Fibroblast of mammary gland (primary cell): Measurements from ENCODE around the gene ALG12.

Source experiments
- DNase-seq: peaks from one replicate; pipeline ENCODE4 v3.0.0-alpha.2; 2010; ENCODE audit warnings: low read depth
- H3K4me3 ChIP-seq: 2 replicates; pipeline ENCODE4 v1.5.1; 2011; ENCODE audit warnings: low read depth, mild to moderate bottlenecking, low read length, moderate library complexity; ENCODE audit not compliant: control insufficient read depth
- TF ChIP-seq, protein P1 (sequence below): conservative IDR thresholded peaks from 2 replicates; pipeline ENCODE4 v1.5.1; 2011; ENCODE audit warnings: low read depth, low read length, inconsistent platforms; ENCODE audit not compliant: control insufficient read depth, insufficient read depth

Gene ALG12

GRCh38 chr22:49862496-49862776 is 55.8 kb downstream of the ALG12 start:
- TF ChIP-seq, protein P1, sequence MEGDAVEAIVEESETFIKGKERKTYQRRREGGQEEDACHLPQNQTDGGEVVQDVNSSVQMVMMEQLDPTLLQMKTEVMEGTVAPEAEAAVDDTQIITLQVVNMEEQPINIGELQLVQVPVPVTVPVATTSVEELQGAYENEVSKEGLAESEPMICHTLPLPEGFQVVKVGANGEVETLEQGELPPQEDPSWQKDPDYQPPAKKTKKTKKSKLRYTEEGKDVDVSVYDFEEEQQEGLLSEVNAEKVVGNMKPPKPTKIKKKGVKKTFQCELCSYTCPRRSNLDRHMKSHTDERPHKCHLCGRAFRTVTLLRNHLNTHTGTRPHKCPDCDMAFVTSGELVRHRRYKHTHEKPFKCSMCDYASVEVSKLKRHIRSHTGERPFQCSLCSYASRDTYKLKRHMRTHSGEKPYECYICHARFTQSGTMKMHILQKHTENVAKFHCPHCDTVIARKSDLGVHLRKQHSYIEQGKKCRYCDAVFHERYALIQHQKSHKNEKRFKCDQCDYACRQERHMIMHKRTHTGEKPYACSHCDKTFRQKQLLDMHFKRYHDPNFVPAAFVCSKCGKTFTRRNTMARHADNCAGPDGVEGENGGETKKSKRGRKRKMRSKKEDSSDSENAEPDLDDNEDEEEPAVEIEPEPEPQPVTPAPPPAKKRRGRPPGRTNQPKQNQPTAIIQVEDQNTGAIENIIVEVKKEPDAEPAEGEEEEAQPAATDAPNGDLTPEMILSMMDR = no peak
- H3K4me3 ChIP-seq = no peak overlapping the region
- DNase-seq = no peak

DNA sequence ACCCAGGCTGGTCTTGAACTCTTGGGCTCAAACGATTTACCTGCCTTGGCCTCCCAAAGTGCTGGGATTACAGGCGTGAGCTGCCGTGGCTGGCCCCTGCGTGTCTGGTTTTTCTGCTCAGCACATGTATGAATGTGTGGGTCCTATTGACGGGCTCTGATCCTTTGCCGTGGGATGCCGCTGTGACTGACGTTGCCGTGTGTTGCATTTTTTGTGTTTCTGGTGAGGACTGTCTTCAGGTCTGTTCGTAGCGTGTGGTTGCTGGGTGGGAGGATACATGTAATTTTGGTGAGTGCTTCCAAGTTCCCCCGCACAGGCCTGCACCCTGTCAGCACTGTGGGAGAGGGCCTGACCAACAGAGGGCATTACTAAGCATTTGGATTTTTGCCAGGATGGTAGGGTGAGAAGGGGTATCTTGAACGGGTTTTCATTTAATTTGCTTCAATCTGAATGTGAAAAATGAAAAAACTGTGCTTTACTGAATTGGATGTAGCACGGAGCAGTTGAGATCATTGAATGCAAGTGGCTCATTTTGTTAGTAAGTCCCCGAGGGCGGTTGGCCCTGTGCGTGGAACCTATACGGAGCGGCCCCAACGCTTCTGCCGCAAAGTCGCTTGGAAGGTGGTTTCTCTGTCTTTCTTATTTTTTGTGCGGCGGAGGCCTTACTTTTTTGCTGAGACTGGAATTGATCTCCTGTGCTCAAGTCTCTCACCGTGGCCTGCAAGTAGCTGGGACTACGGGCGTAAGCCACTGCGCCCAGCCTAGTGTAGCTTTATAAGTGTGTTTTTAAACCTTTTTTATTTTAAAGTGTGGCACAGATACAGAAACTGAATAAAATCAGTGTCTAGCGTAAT is 56.4 kb downstream of the ALG12 start:
- DNase-seq = peak; percentile 58
- no peak overlapping the region for H3K4me3 ChIP-seq
- TF ChIP-seq, protein P1 = no peak

DNA sequence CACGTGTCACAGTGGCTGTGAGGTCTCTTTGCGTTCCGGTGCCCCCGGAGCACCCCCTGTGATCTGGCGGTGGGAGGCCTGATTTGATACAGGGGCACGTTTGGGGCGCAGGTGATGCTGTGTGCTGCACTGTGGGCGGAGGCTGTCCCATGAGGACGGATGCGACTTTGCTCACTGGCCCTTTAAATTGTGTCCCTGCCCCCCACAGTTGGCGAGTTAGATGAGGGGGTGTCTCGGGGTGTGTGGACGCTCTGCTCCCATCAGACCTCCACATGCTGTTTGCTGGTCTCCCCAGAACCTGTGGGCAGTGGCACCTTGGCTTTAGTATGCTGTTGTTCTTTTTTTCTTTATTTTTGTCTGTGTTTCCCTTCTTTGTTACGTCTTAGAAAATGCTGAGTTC is 59.4 kb downstream of the ALG12 start:
- no peak overlapping the region for H3K4me3 ChIP-seq
- no peak for DNase-seq
- TF ChIP-seq, protein P1 = no peak

DNA sequence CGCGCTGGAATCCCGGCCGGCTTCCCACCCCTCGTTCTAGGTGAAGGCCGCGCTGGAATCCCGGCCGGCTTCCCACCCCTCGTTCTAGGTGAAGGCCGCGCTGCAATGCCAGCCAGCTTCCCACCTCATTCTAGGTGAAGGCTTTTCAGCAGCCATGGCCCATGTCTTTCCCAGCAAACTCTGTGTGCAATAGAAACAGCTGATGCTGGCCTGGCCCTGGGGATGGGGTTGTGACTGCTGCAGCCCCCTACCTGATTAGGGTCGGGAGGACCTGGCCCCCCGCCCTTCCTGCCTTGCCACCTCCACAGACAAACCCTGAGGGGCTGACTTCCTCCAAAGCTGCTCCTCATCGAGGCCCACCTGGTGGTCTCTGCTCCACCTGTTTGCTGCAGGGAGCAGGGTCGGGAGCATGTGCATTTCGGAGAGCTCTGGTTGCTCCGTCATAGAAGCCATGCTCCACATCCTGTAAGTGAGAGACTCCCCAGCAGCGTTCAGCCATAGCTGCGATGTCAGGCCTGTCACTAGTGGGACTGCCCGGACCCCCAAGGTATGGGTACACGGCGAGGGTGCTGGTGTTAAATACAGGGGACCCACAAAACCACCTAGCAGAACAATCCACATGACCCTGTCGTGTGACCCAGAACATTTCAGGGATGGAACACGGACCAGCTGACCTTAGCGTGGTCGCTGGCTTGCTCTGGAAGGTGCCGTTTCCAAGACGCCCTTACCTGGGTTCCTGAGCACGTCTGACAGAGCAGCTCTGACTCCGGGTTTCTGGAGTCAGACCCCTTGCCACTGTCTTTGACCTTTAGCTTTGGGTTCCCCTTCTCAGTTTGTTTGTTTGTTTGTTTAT is 61.2 kb downstream of the ALG12 start:
- no peak overlapping the region for H3K4me3 ChIP-seq
- TF ChIP-seq, protein P1 = no peak
- no peak for DNase-seq

- no peak for DNase-seq
- H3K4me3 ChIP-seq = no peak overlapping the region
- TF ChIP-seq, protein P1 = no peak
Observed at GRCh38 chr22:49856343-49856742, 61.9 kb downstream of the ALG12 start.

DNA sequence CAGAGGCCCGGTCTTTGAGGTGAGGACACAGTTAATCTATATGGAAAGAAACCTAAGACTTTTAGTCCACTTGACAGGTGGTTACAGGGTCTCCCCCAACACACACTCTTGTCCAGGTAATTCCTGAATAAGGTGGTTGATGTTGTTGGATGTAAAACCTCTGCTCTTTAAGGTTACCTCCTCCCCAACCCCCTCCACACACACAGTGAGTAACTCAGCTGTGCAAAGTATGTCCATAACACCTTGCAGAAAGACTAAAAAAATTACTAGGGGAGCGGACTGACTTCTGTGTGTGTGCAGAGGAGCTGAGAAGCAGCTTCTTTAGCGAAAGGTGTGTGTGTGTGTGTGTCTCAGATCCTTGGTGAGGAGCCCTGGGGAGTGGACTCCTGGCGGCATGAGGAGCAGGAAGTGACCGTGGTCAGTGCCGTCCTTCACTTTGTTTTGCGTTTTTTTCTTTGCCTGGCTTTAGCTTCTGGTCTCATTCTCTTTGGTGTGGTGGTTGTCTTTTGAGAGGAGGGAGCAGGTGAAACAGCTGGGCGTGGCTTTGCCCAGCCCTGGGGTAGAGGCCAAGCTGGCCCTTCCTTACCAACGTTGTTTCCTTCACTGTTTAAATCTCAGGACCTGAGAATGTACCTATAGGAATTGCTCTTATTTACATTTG is 62.9 kb downstream of the ALG12 start:
- H3K4me3 ChIP-seq = peak overlapping the region; percentile 68
- peak; percentile 22 for DNase-seq
- TF ChIP-seq, protein P1 = no peak
